Neural progenitor cell (in vitro differentiated cells): ENCODE measurements around the gene C1orf87.

ENCODE experiments used
- EZH2 ChIP-seq: fragments of 200-600 bp; sonication (generic); IDR thresholded peaks from 2 replicates; pipeline ENCODE4 v1.6.1; 2017; ENCODE audit warnings: antibody characterized with exemption, mild to moderate bottlenecking, moderate library complexity
- TF ChIP-seq, protein P1 (sequence below): fragments of 200-600 bp; sonication (generic); IDR thresholded peaks from 2 replicates; pipeline ENCODE4 v1.5.1; 2017; ENCODE audit warnings: antibody characterized with exemption, mild to moderate bottlenecking

DNA sequence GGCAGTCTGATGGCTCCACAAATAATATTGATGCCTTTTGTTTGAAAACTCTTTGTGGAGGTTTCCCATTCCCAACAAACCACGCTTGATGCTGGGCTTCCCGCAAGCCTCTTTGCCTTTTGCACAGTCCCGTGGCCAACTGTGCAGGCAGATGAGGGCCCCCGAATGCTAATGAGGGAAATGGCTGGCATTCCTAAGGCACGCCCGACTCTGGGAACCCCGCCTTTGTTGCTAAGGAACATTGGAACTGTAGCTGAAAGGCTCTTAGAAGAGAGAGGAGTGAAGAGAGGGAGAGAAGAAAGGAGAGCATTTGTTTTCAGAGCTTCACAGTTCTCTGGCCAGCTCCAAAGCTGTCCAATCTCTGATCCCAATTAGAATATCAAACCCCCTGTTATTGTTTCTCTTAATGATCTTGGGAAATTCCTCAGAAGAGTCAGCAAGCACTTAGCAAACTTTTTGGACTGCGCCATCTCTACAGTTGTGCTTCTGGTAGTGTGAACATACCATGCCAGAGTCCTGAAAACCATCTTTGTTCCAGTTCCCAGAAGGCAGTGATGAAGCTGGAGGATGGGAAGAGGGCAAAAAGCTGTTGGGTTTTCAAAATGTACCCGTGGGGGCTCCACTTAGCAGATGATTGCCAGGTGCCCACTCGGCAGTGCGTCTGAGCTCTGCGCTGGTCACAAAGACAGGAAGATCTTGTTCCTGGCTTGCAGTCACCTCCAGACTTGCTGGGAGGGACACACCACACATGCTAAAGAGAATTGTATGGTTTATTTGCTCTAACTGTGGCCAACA is 86.9 kb downstream of the C1orf87 start:
- TF ChIP-seq, protein P1, sequence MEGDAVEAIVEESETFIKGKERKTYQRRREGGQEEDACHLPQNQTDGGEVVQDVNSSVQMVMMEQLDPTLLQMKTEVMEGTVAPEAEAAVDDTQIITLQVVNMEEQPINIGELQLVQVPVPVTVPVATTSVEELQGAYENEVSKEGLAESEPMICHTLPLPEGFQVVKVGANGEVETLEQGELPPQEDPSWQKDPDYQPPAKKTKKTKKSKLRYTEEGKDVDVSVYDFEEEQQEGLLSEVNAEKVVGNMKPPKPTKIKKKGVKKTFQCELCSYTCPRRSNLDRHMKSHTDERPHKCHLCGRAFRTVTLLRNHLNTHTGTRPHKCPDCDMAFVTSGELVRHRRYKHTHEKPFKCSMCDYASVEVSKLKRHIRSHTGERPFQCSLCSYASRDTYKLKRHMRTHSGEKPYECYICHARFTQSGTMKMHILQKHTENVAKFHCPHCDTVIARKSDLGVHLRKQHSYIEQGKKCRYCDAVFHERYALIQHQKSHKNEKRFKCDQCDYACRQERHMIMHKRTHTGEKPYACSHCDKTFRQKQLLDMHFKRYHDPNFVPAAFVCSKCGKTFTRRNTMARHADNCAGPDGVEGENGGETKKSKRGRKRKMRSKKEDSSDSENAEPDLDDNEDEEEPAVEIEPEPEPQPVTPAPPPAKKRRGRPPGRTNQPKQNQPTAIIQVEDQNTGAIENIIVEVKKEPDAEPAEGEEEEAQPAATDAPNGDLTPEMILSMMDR: no peak
- TF ChIP-seq EZH2: no peak
